Mucosa of gallbladder (tissue), 1 donor: ENCODE data around the gene HS3ST3A1. TPM values are rescaled to one million over a fixed set of nuclear protein-coding genes. Genes with fewer than 3 reads are reported as not detected.

Experiments
- DNase-seq: peaks from one replicate; pipeline ENCODE4 v3.0.0-alpha.2; 2020; ENCODE audit warnings: low spot score
- total RNA-seq: library from RNA; stranded (reverse); gene quantifications from one replicate; pipeline ENCODE4 v1.2.1, GENCODE V29; 2021
- donor health status: DM: no; HTN: no; CAD: no.

The HS3ST3A1 gene
- total RNA-seq, 1 donor from 2014 or later, result 0.49 TPM

DNA sequence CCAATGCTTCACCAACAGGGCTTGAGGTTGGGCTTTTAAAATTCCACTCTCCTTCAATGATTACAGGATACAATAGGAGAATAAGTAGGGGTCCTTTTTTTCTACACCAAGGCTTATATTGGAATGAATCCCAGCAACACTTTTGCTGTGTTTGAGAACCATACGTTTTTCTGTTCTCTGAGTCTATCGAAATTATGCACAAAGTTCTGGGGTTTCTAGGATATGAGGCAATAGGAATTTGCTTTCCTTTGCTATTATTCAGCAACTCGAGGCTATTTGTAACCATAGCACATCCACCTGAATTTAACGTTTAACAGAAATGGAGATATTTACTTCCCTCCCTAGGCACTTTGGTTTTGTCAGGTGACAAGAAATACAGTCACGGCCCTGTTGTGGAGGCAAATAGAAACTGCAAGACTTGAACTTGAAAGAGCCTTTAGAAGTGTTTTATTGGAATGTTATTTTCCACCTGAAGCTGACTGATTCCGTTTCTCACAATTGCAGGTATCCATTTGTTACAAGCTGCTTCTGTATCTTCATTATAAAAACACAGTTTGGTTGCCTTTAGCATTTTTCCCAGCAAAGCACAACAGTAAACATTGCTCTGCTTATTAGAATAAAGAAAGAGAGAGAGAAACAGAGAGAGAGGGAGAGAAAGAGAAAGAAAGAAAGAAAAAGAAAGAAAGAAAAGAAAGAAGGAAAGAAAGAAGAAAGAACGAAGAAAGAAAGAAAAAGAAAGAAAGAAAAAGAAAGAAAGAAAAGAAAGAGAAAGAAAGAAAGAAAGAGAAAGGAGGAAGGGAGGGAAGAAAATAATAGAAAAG is 109.6 kb downstream of the HS3ST3A1 start:
- no peak for DNase-seq

- DNase-seq, result no peak
Measured at GRCh38 chr17:13491491-13491890, 110.2 kb downstream of the HS3ST3A1 start.

- no peak for DNase-seq
Measured at GRCh38 chr17:13490906-13491482, 110.7 kb downstream of the HS3ST3A1 start.

GRCh38 chr17:13490427-13490826 is 111.3 kb downstream of the HS3ST3A1 start:
- no peak for DNase-seq

- DNase-seq, result no peak
Measured at GRCh38 chr17:13485327-13485726, 116.4 kb downstream of the HS3ST3A1 start.

- DNase-seq, result no peak
Measured at GRCh38 chr17:13484020-13484419, 117.7 kb downstream of the HS3ST3A1 start.

GRCh38 chr17:13480877-13481276 is 120.9 kb downstream of the HS3ST3A1 start:
- no peak for DNase-seq

DNA sequence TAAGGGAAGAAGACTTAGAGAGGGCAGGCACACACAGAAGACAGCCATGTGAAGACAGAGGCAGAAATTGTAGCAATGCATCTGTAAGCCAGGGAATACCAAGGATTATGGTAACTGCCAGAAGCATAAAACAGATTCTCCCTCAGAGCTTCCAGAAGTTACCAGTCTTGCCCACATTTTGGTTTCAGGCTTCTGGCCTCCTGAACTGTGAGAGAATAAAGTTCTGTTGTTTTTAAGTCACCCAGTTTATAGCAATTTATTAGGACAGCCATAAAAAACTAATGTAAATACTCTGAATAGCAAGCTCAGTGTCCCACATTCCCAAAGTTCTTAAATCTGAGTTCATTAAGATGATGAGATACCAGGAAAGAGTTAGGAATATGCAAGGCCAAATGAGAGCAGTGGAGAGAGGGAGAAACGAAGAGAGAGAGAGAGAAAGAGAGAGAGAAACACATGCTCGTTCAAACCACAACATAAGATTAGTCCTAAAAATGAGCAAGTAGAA is 123.4 kb downstream of the HS3ST3A1 start:
- DNase-seq, result no peak

GRCh38 chr17:13477180-13477611 is 124.5 kb downstream of the HS3ST3A1 start:
- DNase-seq, result no peak

DNA sequence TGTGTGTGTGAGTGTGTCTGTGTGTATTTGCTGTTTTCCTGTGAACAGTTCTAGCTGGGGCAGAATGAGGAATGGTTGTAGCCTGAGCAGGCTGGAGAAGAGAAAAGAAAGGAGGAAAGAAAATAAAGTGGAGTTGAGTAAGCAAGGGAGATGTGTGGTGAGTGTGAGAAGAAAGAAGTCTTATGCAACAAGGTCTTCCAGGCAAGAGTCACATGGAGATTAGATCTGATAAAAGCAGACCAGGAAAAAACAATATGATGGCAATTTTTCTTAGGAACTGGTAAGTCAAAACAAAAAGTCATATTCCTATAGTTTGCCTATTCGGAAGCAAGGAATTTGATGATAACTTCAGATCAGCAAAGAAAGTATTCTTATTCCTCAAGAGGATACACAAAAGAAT is 125.0 kb downstream of the HS3ST3A1 start:
- DNase-seq, result no peak

DNA sequence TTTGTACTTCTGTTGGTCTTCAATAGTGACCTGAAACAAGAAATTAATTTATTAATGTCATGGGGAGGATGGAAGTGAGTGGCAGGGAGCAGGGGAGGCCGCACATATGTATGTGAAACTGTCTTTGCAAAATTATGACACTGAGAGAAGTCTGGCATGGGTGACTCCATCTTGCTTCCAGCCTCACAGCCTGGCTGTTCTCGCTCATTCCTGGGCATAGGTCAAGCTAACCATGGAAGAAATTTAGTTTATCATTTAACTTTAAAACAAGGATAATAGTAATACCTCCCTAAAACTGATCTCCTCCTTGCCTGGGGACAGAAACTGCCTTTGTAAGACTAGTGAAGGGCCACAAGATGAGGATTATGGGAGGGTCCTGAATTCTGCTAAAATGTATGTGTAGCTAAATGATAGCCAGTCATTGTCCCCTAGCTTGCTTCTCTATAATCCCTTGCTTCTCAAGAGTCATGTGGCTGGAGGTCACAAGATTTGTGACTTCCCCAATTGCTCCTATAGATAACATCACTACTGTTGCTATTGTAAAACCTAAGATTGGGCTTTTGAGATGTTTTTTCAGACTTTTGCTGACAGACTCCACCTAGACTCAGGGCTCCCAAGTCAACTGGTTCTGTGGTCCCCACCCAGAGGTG is 126.0 kb downstream of the HS3ST3A1 start:
- DNase-seq, result no peak

DNA sequence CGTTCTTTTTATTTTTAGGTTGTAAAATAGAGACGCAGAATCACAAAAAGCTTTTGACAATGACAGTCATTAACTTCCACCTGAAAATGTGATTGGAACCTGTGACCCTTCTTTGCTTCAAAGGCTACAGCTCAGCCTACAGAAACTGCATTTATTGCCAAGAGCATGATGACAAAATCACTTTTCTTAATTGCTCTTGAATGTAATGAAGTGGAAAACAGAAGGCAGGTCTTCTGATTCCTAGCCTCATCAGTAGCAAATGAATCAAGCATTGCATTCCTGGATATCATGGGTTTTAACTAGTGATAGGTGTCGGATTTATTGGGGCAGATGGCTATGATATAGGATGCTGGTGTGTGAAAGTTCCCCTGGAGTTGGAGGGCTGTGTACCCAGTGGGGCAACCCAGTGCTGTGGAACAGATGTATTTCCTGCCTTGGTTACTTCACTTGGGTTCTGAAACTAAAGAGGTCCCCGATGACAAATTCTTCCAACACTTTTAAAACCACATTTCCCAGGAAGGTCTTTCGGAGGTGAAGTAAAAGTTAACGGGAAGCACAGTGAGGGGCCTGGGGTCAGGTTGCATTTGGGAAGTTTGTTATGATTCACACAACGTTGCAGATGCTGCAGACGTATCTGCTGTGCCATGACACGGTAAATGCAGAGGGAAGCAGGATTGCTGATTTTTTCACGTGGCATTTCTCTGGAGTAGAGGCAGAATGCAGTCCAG is 127.5 kb downstream of the HS3ST3A1 start:
- no peak for DNase-seq

DNA sequence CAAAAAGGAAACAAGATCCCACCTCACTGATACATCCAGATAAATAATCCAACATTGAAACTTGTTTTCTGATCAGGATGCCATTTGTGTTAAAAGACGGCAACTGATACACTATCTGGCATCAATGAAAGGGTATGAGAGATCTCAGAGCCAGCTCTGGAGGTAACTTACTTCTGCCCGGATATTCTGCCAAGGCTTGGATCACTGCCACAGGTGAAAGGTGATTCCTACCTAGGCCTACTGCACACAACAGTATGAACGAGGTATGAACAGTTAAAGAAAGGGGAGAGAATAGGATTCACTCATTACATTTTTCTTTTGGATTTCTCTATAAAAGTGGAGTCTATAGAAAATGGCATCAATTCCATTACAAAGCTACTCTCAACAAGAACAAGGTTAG is 136.1 kb downstream of the HS3ST3A1 start:
- DNase-seq, result no peak

DNA sequence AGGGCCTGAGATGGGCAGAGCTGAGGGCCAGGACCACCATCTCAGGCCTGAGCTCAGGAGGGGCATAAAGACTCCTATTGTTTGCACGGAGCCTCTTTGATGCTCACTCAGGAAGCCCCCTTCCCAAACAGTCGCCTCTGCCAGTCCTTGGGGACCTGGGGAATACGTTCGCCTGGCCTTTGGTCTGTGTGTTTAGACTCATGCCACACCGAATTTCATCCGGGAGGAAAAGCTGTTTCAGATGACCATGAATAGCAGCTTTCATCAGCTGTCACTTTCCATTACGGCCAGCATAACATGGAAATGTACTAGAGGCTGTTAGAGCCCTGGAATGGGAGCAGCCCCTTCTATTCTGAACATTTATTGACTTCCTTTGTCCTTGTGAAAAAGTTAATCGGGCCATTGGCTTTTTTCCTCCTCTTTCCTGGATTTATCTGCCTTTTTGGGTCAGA is 139.0 kb downstream of the HS3ST3A1 start:
- no peak for DNase-seq

DNA sequence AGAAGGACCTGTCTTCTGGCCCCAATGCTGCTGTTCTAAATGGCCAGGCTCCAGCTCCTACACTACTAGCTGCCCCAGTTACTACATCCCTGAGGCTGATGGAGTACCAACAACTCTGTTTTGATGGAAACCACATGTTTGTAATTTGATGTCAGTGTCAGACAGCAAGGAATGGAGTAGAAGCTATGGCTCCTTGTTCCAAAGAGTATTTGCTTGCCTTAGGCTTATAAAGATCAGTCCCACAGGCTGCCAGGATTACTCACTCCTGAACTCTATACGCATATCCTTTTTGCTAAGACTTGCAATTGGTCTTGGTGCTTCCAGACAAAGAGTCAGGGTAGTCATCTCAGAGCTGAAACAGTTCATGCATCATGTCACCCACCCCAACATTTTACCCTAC is 139.6 kb downstream of the HS3ST3A1 start:
- DNase-seq, result no peak

GRCh38 chr17:13460261-13461000 is 141.3 kb downstream of the HS3ST3A1 start:
- no peak for DNase-seq

DNA sequence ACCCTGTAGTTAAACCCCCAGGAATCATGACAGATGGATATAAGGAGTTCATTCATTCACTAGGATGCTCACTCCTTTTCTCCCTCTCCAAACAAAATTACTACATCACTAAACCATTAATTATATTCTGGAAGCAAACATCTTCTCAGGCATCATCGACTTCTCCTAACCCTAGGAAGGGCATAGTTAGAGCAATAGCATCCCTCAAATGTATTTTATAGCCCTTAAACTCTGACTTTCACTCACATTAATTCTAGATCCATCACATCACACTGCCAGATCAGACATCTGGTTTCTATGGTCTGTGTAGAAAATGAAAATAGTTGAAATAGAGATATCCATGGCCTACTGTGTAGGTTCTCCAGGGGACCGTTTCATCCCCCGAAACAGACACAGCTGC is 143.9 kb downstream of the HS3ST3A1 start:
- DNase-seq, result no peak
